HG03066 (cell line): Measurements from ENCODE around the gene ABCA1.
"Not testable (repeated sequence)": the region's sequence is repeated elsewhere in the genome, so short reads cannot be mapped to it uniquely, and the experiment has no call there.

ENCODE experiments used
- ATAC-seq: cut with Tn5 transposase; IDR thresholded peaks from one replicate; pipeline ENCODE4 v1.9.1; 2021; ENCODE audit warnings: low read depth; ENCODE audit not compliant: unreplicated experiment

Gene ABCA1

GRCh38 chr9:104906441-104907277 lies 21.3 kb downstream of the ABCA1 start:
- no peak for ATAC-seq

GRCh38 chr9:104905931-104906330 lies 22.0 kb downstream of the ABCA1 start:
- ATAC-seq = no peak

- no peak for ATAC-seq
These were observed 22.6 kb downstream of the ABCA1 start for GRCh38 chr9:104905153-104905901.

GRCh38 chr9:104903609-104904008 lies 24.3 kb downstream of the ABCA1 start:
- ATAC-seq = no peak

GRCh38 chr9:104900871-104901270 lies 27.1 kb downstream of the ABCA1 start:
- no peak for ATAC-seq

DNA sequence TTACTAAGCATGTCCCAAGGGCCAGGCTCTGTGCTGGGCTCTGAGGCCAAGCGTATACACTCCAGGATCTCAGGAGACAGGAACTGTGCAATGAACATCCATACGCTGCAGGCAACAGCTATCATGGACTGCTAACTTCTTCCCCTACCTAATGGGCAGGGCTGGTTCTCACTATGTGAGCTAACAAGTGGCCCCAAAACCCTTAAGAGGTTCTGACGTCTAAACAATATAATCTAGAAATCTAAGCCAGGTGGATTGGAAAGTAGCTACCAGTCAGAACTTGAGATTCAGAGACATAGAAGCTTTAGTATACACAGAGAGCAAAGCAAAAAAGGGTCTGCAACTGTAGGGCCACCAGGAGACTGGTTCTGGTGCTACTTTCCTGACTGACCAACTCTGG lies 27.6 kb downstream of the ABCA1 start:
- ATAC-seq = no peak

DNA sequence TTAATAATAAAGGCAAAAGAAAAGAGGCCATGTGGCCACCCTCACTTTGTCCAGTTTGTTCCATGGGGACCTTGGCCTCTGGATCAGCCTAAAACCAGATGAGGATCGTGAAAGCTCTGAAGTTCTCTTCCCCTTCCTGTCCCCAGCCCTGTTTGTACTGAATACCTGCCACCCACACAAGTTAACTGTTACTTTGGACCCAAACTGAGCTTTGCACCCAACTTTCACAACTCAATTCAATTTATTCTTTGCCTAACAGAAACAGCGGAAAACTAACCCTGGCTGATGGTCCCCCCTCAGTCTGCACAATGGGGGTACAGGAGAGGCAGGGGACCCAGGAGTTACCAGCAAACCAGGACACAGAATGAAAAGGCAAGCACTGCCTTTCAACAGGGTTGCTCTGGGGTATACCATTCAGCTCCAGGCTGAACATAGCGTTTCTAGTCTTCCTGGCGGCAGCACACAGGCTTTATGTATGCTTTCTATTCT lies 28.2 kb downstream of the ABCA1 start:
- no peak for ATAC-seq

GRCh38 chr9:104898376-104898775 lies 29.6 kb downstream of the ABCA1 start:
- not testable (repeated sequence) for ATAC-seq

GRCh38 chr9:104896131-104896530 lies 31.8 kb downstream of the ABCA1 start:
- no peak for ATAC-seq

GRCh38 chr9:104895572-104895971 lies 32.4 kb downstream of the ABCA1 start:
- no peak for ATAC-seq

- ATAC-seq = no peak
These were observed 35.3 kb downstream of the ABCA1 start for GRCh38 chr9:104892701-104893100.

DNA sequence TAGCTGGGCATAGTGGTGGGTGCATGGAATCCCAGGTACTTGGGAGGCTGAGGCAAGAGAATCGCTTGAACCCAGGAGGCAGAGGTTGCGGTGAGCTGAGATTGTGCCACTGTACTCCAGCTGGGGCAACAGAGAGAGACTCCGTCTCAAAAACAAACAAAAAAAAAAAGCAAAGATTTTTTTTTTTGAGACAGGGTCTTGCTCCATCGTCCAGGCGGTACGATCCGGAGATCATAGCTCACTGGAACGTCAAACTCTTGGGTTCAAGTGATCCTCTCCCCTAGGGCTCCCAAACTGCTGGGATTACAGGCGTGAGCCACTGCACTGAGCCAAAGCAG lies 37.6 kb downstream of the ABCA1 start:
- ATAC-seq = no peak

- no peak for ATAC-seq
These were observed 41.9 kb downstream of the ABCA1 start for GRCh38 chr9:104885818-104886709.

- no peak for ATAC-seq
These were observed 44.8 kb downstream of the ABCA1 start for GRCh38 chr9:104883169-104883568.

GRCh38 chr9:104882566-104882965 lies 45.4 kb downstream of the ABCA1 start:
- no peak for ATAC-seq

DNA sequence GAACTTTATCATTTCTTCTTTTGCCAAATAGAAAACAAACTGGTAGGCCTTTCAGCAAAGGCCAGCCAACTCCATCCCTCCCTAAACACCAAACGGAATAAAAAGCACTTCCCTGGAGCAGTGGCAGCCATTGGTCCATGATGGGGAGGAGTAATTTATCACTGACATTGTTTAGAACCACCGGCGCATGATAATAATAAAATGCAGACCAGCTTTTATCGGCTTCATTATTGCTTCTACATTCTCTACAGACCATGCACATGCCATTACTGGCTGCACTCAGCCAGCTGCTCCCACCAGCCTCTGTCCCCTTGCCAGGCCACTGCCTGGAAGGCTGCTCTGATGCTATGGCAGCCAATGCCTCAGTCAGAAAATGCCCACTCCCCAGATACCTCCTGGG lies 45.9 kb downstream of the ABCA1 start:
- ATAC-seq = no peak

DNA sequence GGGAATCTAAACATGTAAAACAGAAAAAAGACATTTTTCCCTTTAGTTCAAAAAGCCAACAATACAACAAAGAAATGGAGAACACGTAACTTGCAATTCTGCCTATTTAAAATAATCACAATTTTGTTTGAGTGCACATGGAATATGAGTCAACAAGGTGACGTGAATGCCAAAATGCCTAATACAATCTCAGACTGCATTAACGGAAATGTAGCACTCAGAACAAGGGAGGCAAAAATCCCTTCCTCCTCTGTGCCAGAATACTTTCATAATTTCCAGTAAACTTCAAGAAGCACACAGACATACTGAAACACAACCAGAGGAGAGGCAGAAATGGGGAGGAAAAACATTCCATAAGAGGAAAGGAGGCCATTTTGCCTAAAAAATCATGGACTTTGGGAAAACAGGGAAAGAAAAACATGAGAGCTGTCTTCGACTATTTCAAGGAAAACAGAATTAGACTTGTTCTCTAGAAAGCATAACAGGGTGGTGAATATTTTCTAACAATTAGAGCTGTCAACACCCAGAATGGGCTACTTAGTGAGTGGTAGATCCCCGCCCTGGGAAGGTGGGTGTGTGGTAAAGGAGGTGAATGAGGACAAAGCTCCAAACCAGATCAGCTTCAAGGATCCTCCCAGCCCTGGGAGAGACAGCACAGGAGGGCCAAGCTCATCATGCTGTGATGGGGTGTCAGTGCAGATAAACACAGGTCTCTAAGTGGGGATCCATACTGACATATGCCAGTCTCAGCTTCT lies 48.2 kb downstream of the ABCA1 start:
- no peak for ATAC-seq

GRCh38 chr9:104876587-104876986 lies 51.4 kb downstream of the ABCA1 start:
- no peak for ATAC-seq

- ATAC-seq = no peak
These were observed 52.1 kb downstream of the ABCA1 start for GRCh38 chr9:104875897-104876296.

DNA sequence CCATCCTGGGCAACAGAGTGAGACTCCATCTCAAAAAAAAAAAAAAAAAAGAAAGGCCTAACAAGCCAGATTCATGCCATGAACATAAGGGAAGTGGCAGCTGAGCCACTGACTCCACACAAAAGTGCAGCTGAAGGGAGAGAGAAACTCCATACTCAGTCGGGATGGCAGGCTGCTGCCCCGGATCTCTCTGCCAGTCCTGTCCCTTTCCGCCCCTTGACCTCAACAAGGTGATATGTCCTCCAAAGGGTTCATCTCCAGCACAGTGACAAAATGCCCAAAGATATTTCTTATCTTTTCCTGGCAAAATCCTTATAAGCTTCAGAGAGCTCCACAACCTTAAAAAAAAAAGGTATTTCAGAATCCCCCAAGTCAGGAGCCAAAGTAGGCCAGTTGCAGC lies 52.6 kb downstream of the ABCA1 start:
- ATAC-seq = no peak
